H9 (cell line): Measurements from ENCODE around the gene ACSM5. TPM values are rescaled to one million over a fixed set of nuclear protein-coding genes. Genes with fewer than 3 reads are reported as not detected.

Experiments
- DNase-seq: peaks from one replicate; pipeline ENCODE4 v3.0.0-alpha.2; 2017
- H2AFZ ChIP-seq: one replicate; pipeline ENCODE4 v1.6.1; 2013; ENCODE audit warnings: mild to moderate bottlenecking, low read length, control low read depth, moderate library complexity
- H2AK5ac ChIP-seq: 2 replicates; pipeline ENCODE4 v1.6.1; 2013; ENCODE audit warnings: low read length, control low read depth, mixed read lengths; ENCODE audit not compliant: insufficient read length
- H2BK120ac ChIP-seq: one replicate; pipeline ENCODE4 v1.6.1; 2013; ENCODE audit warnings: low read depth, mild to moderate bottlenecking, low read length, control low read depth, inconsistent platforms; ENCODE audit not compliant: poor library complexity, severe bottlenecking
- H2BK12ac ChIP-seq: 2 replicates; pipeline ENCODE4 v1.6.1; 2013; ENCODE audit warnings: low read length, control low read depth, mixed read lengths, low read depth; ENCODE audit not compliant: insufficient read length
- H2BK15ac ChIP-seq: 2 replicates; pipeline ENCODE4 v1.6.1; 2013; ENCODE audit warnings: low read depth, low read length, control low read depth
- H2BK20ac ChIP-seq: one replicate; pipeline ENCODE4 v1.6.1; 2013; ENCODE audit warnings: low read depth, mild to moderate bottlenecking, low read length, control low read depth, inconsistent platforms; ENCODE audit not compliant: poor library complexity, severe bottlenecking
- H2BK5ac ChIP-seq: 2 replicates; pipeline ENCODE4 v1.6.1; 2013; ENCODE audit warnings: low read length, control low read depth, mixed read lengths; ENCODE audit not compliant: insufficient read length
- H3K14ac ChIP-seq: 2 replicates; pipeline ENCODE4 v1.6.1; 2013; ENCODE audit warnings: low read length, control low read depth; ENCODE audit not compliant: insufficient read depth
- H3K18ac ChIP-seq: 2 replicates; pipeline ENCODE4 v1.6.1; 2013; ENCODE audit warnings: low read depth, mild to moderate bottlenecking, mixed read lengths, low read length, control low read depth; ENCODE audit not compliant: insufficient read length
- H3K23ac ChIP-seq: 2 replicates; pipeline ENCODE4 v1.6.1; 2013; ENCODE audit warnings: low read length, control low read depth, mixed read lengths, low read depth; ENCODE audit not compliant: insufficient read length
- H3K23me2 ChIP-seq: 2 replicates; pipeline ENCODE4 v1.6.1; 2013; ENCODE audit warnings: low read depth, mild to moderate bottlenecking, mixed read lengths, low read length, control low read depth; ENCODE audit not compliant: insufficient read length, poor library complexity, severe bottlenecking
- H3K27ac ChIP-seq: 2 replicates; pipeline ENCODE4 v1.5.1; 2013; ENCODE audit warnings: low read length, control low read depth, mixed read lengths, low read depth; ENCODE audit not compliant: insufficient read length
- H3K27me3 ChIP-seq: 2 replicates; pipeline ENCODE4 v1.6.1; 2013; ENCODE audit warnings: low read length, control low read depth, inconsistent platforms; ENCODE audit not compliant: insufficient read depth
- H3K4ac ChIP-seq: 2 replicates; pipeline ENCODE4 v1.6.1; 2013; ENCODE audit warnings: low read depth, mild to moderate bottlenecking, control low read depth, inconsistent platforms, low read length, moderate library complexity
- H3K4me1 ChIP-seq: 2 replicates; pipeline ENCODE4 v1.6.1; 2013; ENCODE audit warnings: low read length, control low read depth, inconsistent platforms; ENCODE audit not compliant: insufficient read depth
- H3K4me2 ChIP-seq: 2 replicates; pipeline ENCODE4 v1.6.1; 2013; ENCODE audit warnings: low read length, control low read depth, mixed read lengths; ENCODE audit not compliant: insufficient read length, insufficient read depth
- H3K56ac ChIP-seq: 2 replicates; pipeline ENCODE4 v1.6.1; 2013; ENCODE audit warnings: low read depth, mild to moderate bottlenecking, mixed read lengths, low read length, control low read depth; ENCODE audit not compliant: insufficient read length
- H3K79me1 ChIP-seq: 2 replicates; pipeline ENCODE4 v1.6.1; 2013; ENCODE audit warnings: low read depth, mild to moderate bottlenecking, moderate library complexity, low read length, control low read depth, inconsistent platforms; ENCODE audit not compliant: insufficient read depth, poor library complexity, severe bottlenecking
- H3K79me2 ChIP-seq: 2 replicates; pipeline ENCODE4 v1.6.1; 2013; ENCODE audit warnings: low read length, control low read depth, inconsistent platforms; ENCODE audit not compliant: insufficient read depth
- H3K9ac ChIP-seq: 2 replicates; pipeline ENCODE4 v1.6.1; 2013; ENCODE audit warnings: low read length, control low read depth, mixed read lengths; ENCODE audit not compliant: insufficient read length; ENCODE audit errors: extremely low read depth
- H3K9me3 ChIP-seq: one replicate; pipeline ENCODE4 v1.6.1; 2013; ENCODE audit warnings: low read depth, low read length, inconsistent platforms; ENCODE audit not compliant: control insufficient read depth
- H3T11ph ChIP-seq: one replicate; pipeline ENCODE4 v1.6.1; 2013; ENCODE audit warnings: mild to moderate bottlenecking, low read length, control low read depth, inconsistent platforms
- H4K20me1 ChIP-seq: one replicate; pipeline ENCODE4 v1.6.1; 2013; ENCODE audit not compliant: control insufficient read depth, insufficient read length, insufficient read depth
- H4K5ac ChIP-seq: 2 replicates; pipeline ENCODE4 v1.6.1; 2013; ENCODE audit warnings: low read depth, mild to moderate bottlenecking, mixed read lengths, low read length, control low read depth; ENCODE audit not compliant: insufficient read length
- H4K8ac ChIP-seq: replicated peaks from 2 replicates; pipeline ENCODE4 v1.6.1; 2013; ENCODE audit warnings: low read length, control low read depth, mixed read lengths, low read depth; ENCODE audit not compliant: insufficient read length
- H4K91ac ChIP-seq: 2 replicates; pipeline ENCODE4 v1.6.1; 2013; ENCODE audit warnings: low read depth, mild to moderate bottlenecking, moderate library complexity, mixed read lengths, low read length, control low read depth; ENCODE audit not compliant: insufficient read length
- H3K27ac Mint-ChIP-seq, 3 experiments: 2 replicates in 2 of 3; 3 replicates in 1 of 3; pipeline ENCODE4 v1.8.0; 2020 to 2021; ENCODE audit warnings: mixed read lengths in 3 of 3, mild to moderate bottlenecking in 1 of 3, moderate library complexity in 1 of 3
- H3K27me3 Mint-ChIP-seq: 2 replicates; pipeline ENCODE4 v1.8.0; 2021; ENCODE audit warnings: low read depth, mild to moderate bottlenecking, moderate library complexity, mixed read lengths
- H3K36me3 Mint-ChIP-seq, 3 experiments: 2 replicates in 2 of 3; 3 replicates in 1 of 3; pipeline ENCODE4 v1.8.0; 2020 to 2021; ENCODE audit warnings: low read depth in 3 of 3, mixed read lengths in 3 of 3; ENCODE audit not compliant: insufficient read depth in 1 of 3
- H3K4me1 Mint-ChIP-seq, 2 experiments: 2 replicates each; pipeline ENCODE4 v1.8.0; 2020; ENCODE audit warnings: mixed read lengths in 2 of 2
- H3K4me3 Mint-ChIP-seq, 2 experiments: 2 replicates in 1 of 2; 3 replicates in 1 of 2; pipeline ENCODE4 v1.8.0; 2020 to 2021; ENCODE audit warnings: mild to moderate bottlenecking in 2 of 2, mixed read lengths in 2 of 2, moderate library complexity in 1 of 2
- H3K9me3 Mint-ChIP-seq, 2 experiments: 2 replicates in 1 of 2; 3 replicates in 1 of 2; pipeline ENCODE4 v1.8.0; 2020; ENCODE audit warnings: mild to moderate bottlenecking in 2 of 2, mixed read lengths in 2 of 2, moderate library complexity in 1 of 2
- WGBS: extraction: QIAGEN DNeasy Blood & Tissue Kit; methylation state at CpG from one replicate; pipeline ENCODE4 v1.1.7; 2013; ENCODE audit warnings: missing lambda C conversion rate, low lambda C conversion rate, mixed read lengths; ENCODE audit not compliant: insufficient read length; ENCODE audit errors: extremely low coverage; 5-methylcytosine and 5-hydroxymethylcytosine counted together
- total RNA-seq: library from RNA; stranded (reverse); gene quantifications from 2 replicates; pipeline ENCODE4 v1.2.1, GENCODE V29; 2021
- TF ChIP-seq, protein P1 (sequence below): fragments of 200-600 bp; sonication (generic); conservative IDR thresholded peaks from 3 replicates; pipeline ENCODE4 v1.8.0; 2021; ENCODE audit warnings: antibody characterized with exemption, mild to moderate bottlenecking

Gene ACSM5
- total RNA-seq, 1 experiment from 2014 or later: not detected

GRCh38 chr16:20399185-20399584 lies 10.1 kb upstream of the ACSM5 start:
- H3K27ac Mint-ChIP-seq: no peak overlapping the region
- no peak overlapping the region for H2BK120ac ChIP-seq
- H3K27me3 ChIP-seq: no peaks in the 10 kb centered on the region
- no peaks in the 10 kb centered on the region for H3K4me1 Mint-ChIP-seq
- H3K23ac ChIP-seq: no peak overlapping the region
- WGBS: no CpG with 5 or more reads among the region's 7 CpGs
- H3K14ac ChIP-seq: no peak overlapping the region
- H3K27me3 Mint-ChIP-seq: no peaks in the 10 kb centered on the region
- H3K36me3 Mint-ChIP-seq: no peaks in the 10 kb centered on the region
- H3K4me3 Mint-ChIP-seq: no peak overlapping the region
- H3K4me1 ChIP-seq: no peaks in the 10 kb centered on the region; the same call in 1 of the 2 replicates
- no peak overlapping the region for H3T11ph ChIP-seq
- no peak overlapping the region for H2BK15ac ChIP-seq
- no peaks in the 10 kb centered on the region for H3K79me2 ChIP-seq
- H3K27ac ChIP-seq: no peak overlapping the region
- H2AK5ac ChIP-seq: no peak overlapping the region
- no peak overlapping the region for H2BK5ac ChIP-seq
- H2BK12ac ChIP-seq: no peak overlapping the region
- no peak overlapping the region for H4K8ac ChIP-seq
- TF ChIP-seq, protein P1, sequence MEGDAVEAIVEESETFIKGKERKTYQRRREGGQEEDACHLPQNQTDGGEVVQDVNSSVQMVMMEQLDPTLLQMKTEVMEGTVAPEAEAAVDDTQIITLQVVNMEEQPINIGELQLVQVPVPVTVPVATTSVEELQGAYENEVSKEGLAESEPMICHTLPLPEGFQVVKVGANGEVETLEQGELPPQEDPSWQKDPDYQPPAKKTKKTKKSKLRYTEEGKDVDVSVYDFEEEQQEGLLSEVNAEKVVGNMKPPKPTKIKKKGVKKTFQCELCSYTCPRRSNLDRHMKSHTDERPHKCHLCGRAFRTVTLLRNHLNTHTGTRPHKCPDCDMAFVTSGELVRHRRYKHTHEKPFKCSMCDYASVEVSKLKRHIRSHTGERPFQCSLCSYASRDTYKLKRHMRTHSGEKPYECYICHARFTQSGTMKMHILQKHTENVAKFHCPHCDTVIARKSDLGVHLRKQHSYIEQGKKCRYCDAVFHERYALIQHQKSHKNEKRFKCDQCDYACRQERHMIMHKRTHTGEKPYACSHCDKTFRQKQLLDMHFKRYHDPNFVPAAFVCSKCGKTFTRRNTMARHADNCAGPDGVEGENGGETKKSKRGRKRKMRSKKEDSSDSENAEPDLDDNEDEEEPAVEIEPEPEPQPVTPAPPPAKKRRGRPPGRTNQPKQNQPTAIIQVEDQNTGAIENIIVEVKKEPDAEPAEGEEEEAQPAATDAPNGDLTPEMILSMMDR: no peak
- no peak overlapping the region for H3K18ac ChIP-seq
- H3K4me2 ChIP-seq: no peak overlapping the region
- no peaks in the 10 kb centered on the region for H3K23me2 ChIP-seq
- no peak for DNase-seq
- H4K20me1 ChIP-seq: no peaks in the 10 kb centered on the region
- H3K9ac ChIP-seq: no peak overlapping the region
- H3K56ac ChIP-seq: no peak overlapping the region
- H2BK20ac ChIP-seq: no peak overlapping the region
- H4K5ac ChIP-seq: no peak overlapping the region
- no peaks in the 10 kb centered on the region for H3K9me3 ChIP-seq
- no peak overlapping the region for H2AFZ ChIP-seq
- no peaks in the 10 kb centered on the region for H3K79me1 ChIP-seq
- no peaks in the 10 kb centered on the region for H3K9me3 Mint-ChIP-seq
- H3K4ac ChIP-seq: no peak overlapping the region
- no peak overlapping the region for H4K91ac ChIP-seq
